ENCODE data around the gene ZCCHC7.

DNA sequence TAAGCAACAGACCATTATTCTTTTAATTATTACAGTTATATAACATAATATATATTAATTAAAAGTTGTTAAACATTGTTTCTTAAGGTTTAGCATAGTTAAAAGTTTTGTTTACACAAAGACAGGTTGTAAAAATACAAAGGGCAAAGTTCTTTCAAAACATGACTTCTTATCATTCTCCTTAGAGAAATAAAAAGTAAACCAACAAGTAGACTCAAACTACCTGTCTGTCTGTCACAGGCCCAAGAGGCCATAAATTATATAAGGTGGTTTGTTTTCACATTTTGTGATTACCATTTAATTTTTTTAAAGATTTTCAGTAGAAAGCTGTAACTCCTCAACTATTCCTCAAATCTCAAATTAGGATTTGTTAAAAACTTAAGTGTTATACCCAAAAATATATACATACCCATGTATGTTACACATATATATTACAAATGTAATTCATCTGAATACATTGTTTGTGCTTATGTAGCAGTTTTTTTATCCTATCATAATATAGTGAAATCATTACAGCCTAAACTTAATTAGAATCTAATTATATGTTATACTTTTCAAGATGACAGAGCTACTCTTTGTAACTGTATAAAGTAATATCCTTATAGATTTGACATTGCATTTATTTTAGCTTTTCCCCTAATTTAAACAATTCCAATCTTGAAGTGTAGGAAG lies 208.3 kb downstream of the ZCCHC7 start:
- TF ChIP-seq, protein P1, sequence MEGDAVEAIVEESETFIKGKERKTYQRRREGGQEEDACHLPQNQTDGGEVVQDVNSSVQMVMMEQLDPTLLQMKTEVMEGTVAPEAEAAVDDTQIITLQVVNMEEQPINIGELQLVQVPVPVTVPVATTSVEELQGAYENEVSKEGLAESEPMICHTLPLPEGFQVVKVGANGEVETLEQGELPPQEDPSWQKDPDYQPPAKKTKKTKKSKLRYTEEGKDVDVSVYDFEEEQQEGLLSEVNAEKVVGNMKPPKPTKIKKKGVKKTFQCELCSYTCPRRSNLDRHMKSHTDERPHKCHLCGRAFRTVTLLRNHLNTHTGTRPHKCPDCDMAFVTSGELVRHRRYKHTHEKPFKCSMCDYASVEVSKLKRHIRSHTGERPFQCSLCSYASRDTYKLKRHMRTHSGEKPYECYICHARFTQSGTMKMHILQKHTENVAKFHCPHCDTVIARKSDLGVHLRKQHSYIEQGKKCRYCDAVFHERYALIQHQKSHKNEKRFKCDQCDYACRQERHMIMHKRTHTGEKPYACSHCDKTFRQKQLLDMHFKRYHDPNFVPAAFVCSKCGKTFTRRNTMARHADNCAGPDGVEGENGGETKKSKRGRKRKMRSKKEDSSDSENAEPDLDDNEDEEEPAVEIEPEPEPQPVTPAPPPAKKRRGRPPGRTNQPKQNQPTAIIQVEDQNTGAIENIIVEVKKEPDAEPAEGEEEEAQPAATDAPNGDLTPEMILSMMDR (conservative IDR thresholded peaks at IDR 0.05), result no peak
- TF ChIP-seq ZFX (IDR thresholded peaks at IDR 0.05), result no peak

Measured in C4-2B (cell line).